ENCODE data around the gene RUNX1.

Gene RUNX1

DNA sequence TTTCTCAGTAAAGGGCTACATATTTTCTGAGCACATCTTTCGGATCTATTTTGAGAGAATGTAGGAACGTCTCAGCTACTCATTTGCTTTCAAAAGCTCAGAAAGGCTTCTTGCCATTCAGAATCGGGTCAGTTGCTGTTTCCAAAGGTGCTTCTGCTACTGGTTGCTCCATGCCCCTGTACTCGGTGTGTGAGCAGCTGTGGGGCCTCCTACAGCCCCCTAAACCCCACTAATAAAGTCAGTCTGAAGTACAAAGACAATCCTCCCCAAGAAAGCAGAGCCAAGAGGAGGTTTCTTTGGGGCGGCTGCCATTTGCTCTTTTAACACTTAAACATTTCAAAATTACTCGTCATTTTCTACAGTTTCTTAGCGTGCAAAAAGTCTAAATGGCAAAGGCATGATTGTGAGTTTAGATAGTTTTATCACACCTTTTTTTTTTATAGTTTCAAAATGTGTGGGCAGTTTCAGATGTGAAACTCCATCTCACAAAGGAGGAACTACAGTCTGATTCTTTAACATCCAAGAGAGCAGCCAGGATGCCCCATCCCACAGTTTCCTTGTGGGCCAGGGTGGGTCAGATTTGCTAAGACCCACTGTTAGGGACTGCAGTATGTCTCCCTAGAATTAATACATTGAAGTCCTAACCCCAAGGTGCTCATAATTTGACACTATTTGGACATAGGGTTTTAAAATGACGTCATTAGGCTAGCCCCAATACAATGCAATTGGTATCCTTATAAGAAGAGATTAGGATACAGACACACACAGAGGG, 4.1 kb downstream of the RUNX1 start:
- no peak overlapping the region for H3K27ac ChIP-seq
- no peak for TF ChIP-seq ZFX (IDR thresholded peaks at IDR 0.05)
- TF ChIP-seq, protein P1, sequence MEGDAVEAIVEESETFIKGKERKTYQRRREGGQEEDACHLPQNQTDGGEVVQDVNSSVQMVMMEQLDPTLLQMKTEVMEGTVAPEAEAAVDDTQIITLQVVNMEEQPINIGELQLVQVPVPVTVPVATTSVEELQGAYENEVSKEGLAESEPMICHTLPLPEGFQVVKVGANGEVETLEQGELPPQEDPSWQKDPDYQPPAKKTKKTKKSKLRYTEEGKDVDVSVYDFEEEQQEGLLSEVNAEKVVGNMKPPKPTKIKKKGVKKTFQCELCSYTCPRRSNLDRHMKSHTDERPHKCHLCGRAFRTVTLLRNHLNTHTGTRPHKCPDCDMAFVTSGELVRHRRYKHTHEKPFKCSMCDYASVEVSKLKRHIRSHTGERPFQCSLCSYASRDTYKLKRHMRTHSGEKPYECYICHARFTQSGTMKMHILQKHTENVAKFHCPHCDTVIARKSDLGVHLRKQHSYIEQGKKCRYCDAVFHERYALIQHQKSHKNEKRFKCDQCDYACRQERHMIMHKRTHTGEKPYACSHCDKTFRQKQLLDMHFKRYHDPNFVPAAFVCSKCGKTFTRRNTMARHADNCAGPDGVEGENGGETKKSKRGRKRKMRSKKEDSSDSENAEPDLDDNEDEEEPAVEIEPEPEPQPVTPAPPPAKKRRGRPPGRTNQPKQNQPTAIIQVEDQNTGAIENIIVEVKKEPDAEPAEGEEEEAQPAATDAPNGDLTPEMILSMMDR (conservative IDR thresholded peaks at IDR 0.05): no peak

DNA sequence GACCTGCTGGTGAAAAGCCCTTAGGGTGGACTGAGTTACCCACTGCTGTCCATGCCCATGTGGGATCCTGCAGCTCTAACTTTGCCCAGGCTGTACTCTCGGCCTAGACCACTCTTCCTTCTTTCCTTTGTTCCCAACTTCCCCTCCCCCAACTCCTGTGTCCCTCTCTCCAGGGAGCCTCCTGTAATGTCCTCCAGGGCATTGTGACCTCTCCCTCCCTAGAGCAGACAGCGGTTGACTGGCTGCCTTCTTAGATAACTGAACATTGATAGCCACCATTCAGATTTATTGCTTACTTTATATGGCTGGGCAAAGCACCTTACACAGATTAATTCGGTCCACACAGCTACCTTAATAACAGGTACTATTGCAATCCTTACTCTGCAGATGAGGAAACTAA, 5.0 kb downstream of the RUNX1 start:
- TF ChIP-seq, protein P1 (conservative IDR thresholded peaks at IDR 0.05): no peak
- TF ChIP-seq ZFX (IDR thresholded peaks at IDR 0.05): no peak
- no peak overlapping the region for H3K27ac ChIP-seq

DNA sequence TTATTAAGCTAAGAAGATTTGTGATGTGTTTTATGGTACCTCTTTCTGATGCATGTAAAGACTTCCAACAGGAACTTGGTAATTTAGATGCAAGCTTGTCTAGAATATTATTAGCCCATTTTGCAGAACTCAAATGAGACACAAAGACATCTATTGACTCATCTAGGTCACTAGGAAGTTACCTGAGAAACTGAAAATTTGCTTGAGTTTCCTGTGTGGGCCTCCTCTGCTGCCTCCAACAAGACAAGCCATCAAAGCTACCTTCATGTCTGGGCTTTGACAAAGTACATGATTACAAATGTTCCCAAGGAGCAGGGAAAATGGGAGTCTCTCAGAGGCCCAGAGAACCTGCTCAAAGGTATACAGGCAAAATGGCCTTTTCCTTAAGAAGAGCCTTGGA, 5.6 kb downstream of the RUNX1 start:
- H3K27ac ChIP-seq: no peak overlapping the region

DNA sequence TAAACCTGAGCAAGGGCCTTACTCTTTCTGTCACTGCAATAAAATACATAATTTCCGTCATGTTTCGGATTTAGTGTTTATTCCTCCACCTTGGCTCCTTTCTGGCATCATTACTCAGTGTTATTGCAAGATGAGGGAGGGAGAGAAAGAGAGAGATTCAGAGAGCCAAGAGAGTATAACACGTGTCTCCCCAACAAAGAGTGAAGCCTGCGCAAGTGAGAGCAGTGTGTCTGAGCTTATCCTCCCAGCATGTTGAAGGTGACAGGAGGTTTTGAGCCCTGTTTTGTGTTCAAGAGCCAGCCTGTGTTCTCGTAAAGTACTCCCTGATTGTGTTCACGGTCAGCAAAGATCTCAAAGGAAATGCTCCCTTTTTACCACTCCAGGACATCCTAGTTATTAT, 6.3 kb downstream of the RUNX1 start:
- TF ChIP-seq, protein P1 (conservative IDR thresholded peaks at IDR 0.05): no peak
- no peak for TF ChIP-seq ZFX (IDR thresholded peaks at IDR 0.05)
- no peak overlapping the region for H3K27ac ChIP-seq

More for the DNA sequence above, 5.6 kb downstream of the RUNX1 start:
- no peak for TF ChIP-seq ZFX (IDR thresholded peaks at IDR 0.05)
- TF ChIP-seq, protein P1 (conservative IDR thresholded peaks at IDR 0.05): no peak

DNA sequence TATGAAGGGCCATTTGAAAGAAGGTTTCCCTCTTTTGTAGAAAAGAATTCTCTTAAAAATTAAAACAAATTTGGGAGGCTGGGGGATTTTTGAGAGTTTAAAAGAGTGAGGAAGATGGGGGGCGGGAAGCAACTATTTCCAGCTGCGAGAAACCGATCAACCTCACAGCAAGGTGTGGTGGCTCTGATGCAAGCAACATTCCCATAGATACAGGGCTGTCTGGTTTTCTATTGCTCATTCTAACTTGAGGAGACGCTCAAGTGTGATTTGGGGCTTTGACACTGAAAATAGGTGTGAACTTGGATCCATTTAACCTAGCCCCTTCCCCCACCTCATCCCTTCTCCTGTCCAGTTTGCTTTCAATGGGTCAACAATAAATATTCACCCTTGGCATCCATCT, 7.2 kb downstream of the RUNX1 start:
- H3K27ac ChIP-seq: no peak overlapping the region
- TF ChIP-seq ZFX (IDR thresholded peaks at IDR 0.05): no peak
- TF ChIP-seq, protein P1 (conservative IDR thresholded peaks at IDR 0.05): no peak

DNA sequence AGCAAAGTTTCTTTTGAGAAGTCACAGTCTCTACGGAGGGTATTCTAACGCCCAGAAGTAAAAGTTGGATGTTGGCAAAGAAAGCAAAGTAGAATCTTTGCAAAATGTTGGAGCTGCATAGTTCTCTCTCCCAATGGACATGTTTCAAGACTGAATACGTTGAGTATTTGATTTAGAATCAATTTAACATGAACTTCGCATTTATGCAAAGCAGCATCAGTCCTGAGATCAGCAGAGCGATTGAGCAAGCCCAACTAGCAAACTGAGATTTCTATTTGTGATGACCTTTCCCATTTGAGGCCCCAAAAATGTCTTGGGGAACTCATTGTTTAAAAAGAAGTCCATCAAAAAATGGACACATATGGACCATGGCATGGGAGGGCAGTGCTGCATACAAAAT, 8.0 kb downstream of the RUNX1 start:
- TF ChIP-seq, protein P1 (conservative IDR thresholded peaks at IDR 0.05): no peak
- no peak for TF ChIP-seq ZFX (IDR thresholded peaks at IDR 0.05)
- no peak overlapping the region for H3K27ac ChIP-seq

DNA sequence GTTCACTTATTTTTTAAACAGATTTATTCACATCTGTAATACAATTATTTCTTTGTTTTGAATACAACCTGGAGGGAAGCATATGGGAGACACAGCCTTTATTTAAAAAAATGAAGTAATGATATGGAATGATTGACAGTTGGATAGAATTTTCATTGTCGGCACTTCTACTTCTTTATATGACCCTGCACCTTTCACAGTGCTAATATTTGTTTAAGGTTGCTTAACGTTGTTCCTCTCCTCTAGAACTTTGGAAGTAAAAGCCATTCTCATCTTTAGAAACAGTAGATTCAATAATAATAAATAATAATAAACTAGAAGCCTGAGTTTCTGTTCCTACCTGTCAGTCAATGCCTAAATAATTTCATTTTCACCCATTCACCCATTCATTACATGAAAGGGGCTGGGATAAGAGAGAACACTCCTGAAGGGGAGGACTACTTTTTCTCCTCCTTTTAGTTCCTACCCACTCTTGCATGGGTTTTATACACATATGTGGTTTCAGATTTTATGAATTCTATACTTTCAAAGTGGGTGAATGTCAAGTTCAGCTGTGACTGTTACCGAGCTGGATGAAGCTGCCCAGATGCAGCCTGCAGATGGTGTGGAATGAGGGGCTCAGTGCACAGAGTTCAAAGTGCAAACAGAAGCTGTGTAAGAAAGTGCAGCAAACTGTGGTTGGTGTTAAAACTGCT, 9.4 kb downstream of the RUNX1 start:
- TF ChIP-seq, protein P1 (conservative IDR thresholded peaks at IDR 0.05): no peak
- no peak for TF ChIP-seq ZFX (IDR thresholded peaks at IDR 0.05)
- H3K27ac ChIP-seq: no peak overlapping the region

All from C4-2B (cell line).